ENCODE results near the gene COX7A2. TPM values are rescaled to one million over a fixed set of nuclear protein-coding genes. Genes with fewer than 3 reads are reported as not detected.

Gene COX7A2
- total RNA-seq, 1 donor from 2014 or later: 370 TPM

DNA sequence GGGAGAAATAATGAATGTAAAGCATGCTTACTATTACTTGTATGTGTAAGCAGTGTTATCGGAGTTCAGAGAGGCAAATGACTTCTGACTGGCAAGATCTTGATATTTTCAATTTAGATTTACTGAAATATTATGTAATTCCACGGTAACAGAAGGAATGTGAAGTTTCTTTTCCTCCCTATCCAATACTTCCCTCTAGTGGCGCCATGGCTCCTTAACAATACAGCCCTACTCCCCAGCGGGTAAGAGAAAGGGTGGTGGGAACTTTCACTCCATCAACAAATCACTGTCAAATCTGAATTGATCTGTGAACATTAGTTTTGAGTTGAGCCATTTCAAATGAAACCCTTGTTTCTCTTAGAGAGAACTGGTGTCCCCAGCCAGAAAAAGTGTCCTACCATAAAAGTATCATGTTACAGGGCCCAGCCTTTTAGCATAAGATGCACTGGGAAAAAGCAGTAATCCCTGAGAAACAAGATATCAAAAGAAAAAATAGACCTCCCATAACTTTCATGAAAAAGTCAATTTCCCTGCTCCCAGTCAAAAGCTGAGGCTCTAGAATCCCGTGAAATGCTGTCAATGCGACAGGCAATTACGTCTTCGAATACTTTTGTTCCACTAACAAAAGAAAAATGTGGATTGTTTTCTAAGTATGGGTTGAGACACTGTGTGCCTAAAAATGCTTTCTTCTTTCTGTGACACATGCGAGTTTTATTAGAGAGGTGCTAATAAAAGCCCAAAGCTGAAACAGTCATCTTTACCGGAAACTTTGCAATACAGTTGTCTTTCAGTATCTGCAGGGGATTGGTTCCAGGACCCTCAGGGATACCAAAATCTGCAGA lies 12.9 kb downstream of the COX7A2 start:
- H3K27me3 Mint-ChIP-seq: no peaks in the 10 kb centered on the region
- no peaks in the 10 kb centered on the region for H3K36me3 Mint-ChIP-seq
- H3K4me3 Mint-ChIP-seq: no peak overlapping the region
- TF ChIP-seq, protein P1, sequence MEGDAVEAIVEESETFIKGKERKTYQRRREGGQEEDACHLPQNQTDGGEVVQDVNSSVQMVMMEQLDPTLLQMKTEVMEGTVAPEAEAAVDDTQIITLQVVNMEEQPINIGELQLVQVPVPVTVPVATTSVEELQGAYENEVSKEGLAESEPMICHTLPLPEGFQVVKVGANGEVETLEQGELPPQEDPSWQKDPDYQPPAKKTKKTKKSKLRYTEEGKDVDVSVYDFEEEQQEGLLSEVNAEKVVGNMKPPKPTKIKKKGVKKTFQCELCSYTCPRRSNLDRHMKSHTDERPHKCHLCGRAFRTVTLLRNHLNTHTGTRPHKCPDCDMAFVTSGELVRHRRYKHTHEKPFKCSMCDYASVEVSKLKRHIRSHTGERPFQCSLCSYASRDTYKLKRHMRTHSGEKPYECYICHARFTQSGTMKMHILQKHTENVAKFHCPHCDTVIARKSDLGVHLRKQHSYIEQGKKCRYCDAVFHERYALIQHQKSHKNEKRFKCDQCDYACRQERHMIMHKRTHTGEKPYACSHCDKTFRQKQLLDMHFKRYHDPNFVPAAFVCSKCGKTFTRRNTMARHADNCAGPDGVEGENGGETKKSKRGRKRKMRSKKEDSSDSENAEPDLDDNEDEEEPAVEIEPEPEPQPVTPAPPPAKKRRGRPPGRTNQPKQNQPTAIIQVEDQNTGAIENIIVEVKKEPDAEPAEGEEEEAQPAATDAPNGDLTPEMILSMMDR (conservative IDR thresholded peaks at IDR 0.05): peak; percentile 78
- no peaks in the 10 kb centered on the region for H3K9me3 Mint-ChIP-seq
- H3K4me1 Mint-ChIP-seq (ENCODE audit: unreplicated experiment): peaks cover 11% of the 10 kb centered on the region
- DNase-seq (ENCODE audit: extremely low spot score, unreplicated experiment): no peak
- H3K27ac Mint-ChIP-seq: no peak overlapping the region

DNA sequence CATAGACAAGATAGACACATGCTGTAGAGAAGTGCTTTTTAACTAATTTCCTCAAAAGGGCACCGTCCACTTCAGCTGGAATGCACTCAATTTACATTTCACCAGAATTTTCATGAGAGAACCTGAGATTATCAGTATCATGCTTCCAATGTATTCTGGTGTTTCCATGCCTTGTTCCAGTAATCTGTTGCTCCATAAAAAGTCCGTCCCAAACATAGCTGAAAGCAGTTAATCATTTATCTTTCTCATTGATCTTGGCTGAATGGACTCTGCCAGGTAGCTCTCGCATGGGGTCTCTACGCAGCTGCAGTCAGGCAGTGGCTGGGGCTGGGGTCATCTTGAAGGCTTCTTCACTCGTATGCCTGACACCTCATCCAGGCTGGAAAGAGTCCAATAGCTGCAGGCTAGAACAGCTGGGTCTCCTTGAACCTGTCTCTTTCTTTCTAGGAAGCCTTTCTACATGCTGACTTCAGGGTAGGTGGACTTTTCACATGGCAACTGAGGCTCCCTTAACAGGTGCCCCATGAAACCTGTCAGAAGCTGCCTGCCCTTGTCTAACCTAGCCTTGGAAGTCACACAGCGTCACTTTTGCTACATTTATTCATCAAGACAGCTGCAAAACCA lies 19.2 kb downstream of the COX7A2 start:
- Mint-ChIP-seq H3K4me3 (peak overlapping the region; percentile 53), H3K27ac (no peak overlapping the region), H3K4me1 (ENCODE audit: unreplicated experiment) (no peaks in the 10 kb centered on the region), H3K9me3 (no peaks in the 10 kb centered on the region), H3K36me3 (no peaks in the 10 kb centered on the region), H3K27me3 (no peaks in the 10 kb centered on the region)
- no peak for DNase-seq (ENCODE audit: extremely low spot score, unreplicated experiment)
- TF ChIP-seq, protein P1 (conservative IDR thresholded peaks at IDR 0.05): no peak

DNA sequence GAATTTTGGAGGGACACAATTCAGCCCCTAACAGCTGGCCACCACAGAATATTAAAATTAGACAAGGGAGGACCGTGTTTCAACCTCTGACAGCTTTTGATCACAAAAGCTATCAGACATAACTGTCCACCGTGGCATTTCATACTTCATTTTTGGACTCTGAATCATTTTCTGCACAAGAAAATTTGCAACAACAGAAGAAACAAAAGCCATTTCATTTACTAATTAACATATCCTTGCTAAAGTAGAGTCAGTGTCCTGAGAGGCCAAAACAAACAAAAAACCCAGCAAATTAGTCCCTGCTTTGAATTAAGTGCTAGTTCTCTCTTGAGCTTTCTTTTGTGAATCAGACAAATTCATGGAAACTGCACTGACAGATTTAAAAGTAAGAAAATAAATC lies 20.2 kb downstream of the COX7A2 start:
- Mint-ChIP-seq H3K4me1 (ENCODE audit: unreplicated experiment) (no peaks in the 10 kb centered on the region), H3K4me3 (no peak overlapping the region), H3K27ac (no peak overlapping the region), H3K27me3 (no peaks in the 10 kb centered on the region), H3K9me3 (no peaks in the 10 kb centered on the region), H3K36me3 (no peaks in the 10 kb centered on the region)
- DNase-seq (ENCODE audit: extremely low spot score, unreplicated experiment): no peak
- TF ChIP-seq, protein P1 (conservative IDR thresholded peaks at IDR 0.05): no peak

DNA sequence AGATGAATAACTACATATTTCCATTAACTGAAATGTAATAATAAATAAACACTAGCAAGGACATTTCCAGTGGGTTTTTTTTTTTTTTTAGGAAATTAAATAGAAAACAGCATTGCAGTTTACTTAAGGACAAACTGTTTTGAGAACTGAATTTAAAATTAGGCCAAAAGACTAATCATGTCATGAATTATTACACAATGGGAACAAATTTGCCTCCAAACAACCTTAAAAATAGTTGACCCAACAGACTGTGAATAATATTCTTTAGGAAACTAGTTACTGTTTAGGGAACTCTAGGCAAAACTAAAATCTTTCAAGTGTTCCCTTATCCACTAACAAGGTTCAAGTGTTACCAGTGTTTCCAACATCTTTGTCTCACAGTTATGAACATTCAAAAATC lies 21.3 kb downstream of the COX7A2 start:
- Mint-ChIP-seq H3K27ac (no peak overlapping the region), H3K4me1 (ENCODE audit: unreplicated experiment) (no peaks in the 10 kb centered on the region), H3K27me3 (peaks cover 5% of the 10 kb centered on the region), H3K9me3 (no peaks in the 10 kb centered on the region), H3K4me3 (no peak overlapping the region), H3K36me3 (no peaks in the 10 kb centered on the region)
- TF ChIP-seq, protein P1 (conservative IDR thresholded peaks at IDR 0.05): no peak
- no peak for DNase-seq (ENCODE audit: extremely low spot score, unreplicated experiment)

DNA sequence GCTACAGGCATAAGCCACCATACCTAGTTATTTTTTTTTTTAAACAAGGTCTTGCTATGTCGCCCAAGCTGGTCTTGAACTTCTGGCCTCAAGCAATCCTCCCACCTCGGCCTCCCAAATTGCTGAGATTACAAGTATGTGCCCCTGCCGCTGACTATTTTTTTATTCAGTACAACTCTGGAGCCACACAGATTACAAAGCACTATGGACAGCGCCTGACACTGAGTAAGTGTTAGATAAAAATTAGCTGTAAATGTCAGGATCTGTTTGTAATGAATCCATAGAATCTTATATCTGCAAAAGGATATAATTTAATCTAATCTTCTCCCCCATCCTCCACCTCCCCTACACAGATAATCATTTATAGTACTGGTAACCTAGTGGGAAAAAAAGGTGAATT lies 22.5 kb downstream of the COX7A2 start:
- Mint-ChIP-seq H3K4me3 (no peak overlapping the region), H3K27ac (no peak overlapping the region)

More for the DNA sequence above, 22.5 kb downstream of the COX7A2 start:
- no peak for DNase-seq (ENCODE audit: extremely low spot score, unreplicated experiment)
- H3K36me3 Mint-ChIP-seq: no peaks in the 10 kb centered on the region
- no peaks in the 10 kb centered on the region for H3K9me3 Mint-ChIP-seq
- peaks cover 8% of the 10 kb centered on the region for H3K27me3 Mint-ChIP-seq
- TF ChIP-seq, protein P1 (conservative IDR thresholded peaks at IDR 0.05): no peak
- no peaks in the 10 kb centered on the region for H3K4me1 Mint-ChIP-seq (ENCODE audit: unreplicated experiment)
